Measurements from ENCODE around the gene AXDND1. TPM values are rescaled to one million over a fixed set of nuclear protein-coding genes. Genes with fewer than 3 reads are reported as not detected.
"Not testable (repeated sequence)": the region's sequence is repeated elsewhere in the genome, so short reads cannot be mapped to it uniquely, and the experiment has no call there.

AXDND1 gene
- polyA plus RNA-seq, 1 of the 3 experiments (the other 2 are of a cell fraction): 0.16 TPM

DNA sequence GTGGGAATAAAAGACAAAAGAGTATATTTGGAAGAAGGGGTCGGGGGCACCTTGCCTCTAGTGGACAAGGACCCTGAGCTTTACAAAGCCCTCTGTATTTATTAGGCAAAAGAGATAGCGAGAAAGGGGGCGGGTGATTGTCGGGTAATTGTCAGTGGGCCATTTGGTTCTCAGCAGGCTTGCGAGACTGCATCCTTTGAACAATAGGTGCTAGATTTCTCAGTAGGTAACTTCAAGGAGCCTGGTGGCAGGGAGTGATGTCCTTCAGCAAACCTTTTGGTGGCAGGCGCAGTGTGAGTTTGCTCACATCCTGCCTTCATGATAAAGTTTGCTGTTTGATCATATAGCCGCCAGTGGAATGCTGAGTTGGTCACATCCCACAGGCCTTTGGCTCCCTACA lies 71.4 kb downstream of the AXDND1 start:
- POLR2A ChIA-PET: no interaction called here

DNA sequence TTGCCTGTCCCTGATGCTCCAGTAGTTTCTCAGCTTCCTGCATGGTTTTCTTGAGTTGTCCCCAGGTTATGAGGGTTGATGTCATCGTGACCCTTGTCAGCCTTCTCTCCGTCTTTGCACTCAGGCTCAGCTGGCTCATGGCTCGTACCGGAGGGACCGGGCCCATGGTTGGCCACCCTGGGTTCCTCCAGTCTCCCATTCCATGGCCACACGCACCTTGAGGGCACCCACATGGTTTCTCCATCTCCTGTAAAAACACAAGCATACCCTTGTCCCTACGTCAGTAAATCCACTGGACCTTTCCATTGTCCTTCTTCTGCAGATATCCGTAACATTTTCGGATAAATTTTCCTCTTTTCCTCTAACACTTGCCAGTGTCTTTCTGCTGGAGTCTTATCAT lies 73.9 kb downstream of the AXDND1 start:
- H4K20me1 ChIP-seq (ENCODE audit: insufficient read depth); DNase-seq; H3K9ac ChIP-seq; H3K4me2 ChIP-seq; H3K9me2 ChIP-seq; H3K4me1 ChIP-seq (ENCODE audit: control insufficient read depth in 1 of 2, insufficient read depth in 2 of 2, low read depth in 1 of 2, low read length in 1 of 2); H3K79me2 ChIP-seq (ENCODE audit: insufficient read depth); H3K4me3 ChIP-seq (ENCODE audit: low read depth in 2 of 2, low read length in 1 of 2); POLR2A ChIA-PET; H3F3A ChIP-seq (replicated peaks; ENCODE audit: insufficient read depth); H3K9me3 ChIP-seq; H3K27ac ChIP-seq (ENCODE audit: low read depth in 2 of 2, low read length in 1 of 2); H3K27me3 ChIP-seq (ENCODE audit: insufficient read depth); H2AFZ ChIP-seq (ENCODE audit: low read depth); H3K36me3 ChIP-seq (replicated peaks in 1 of 2; ENCODE audit: control insufficient read depth in 1 of 2, insufficient read depth in 2 of 2, low read length in 1 of 2): not testable (repeated sequence)
- CTCF ChIA-PET: interaction anchor here (0.5 kb wide), 1 partner anchor 12 kb away, joined by 3 read pairs; no protein-coding TSS in a partner anchor
- 54% methylated on average over 9 of the region's 9 CpGs for WGBS (ENCODE audit: low lambda C conversion rate)

More for the DNA sequence above, 71.4 kb downstream of the AXDND1 start:
- no peak overlapping the region for H3K27ac ChIP-seq (ENCODE audit: low read depth in 2 of 2, low read length in 1 of 2)
- no peaks in the 10 kb centered on the region for H3K9me3 ChIP-seq
- no peak overlapping the region for H3K4me3 ChIP-seq (ENCODE audit: low read depth in 2 of 2, low read length in 1 of 2)
- H2AFZ ChIP-seq (ENCODE audit: low read depth): no peak overlapping the region
- H4K20me1 ChIP-seq (ENCODE audit: insufficient read depth): no peaks in the 10 kb centered on the region
- H3K9ac ChIP-seq: no peak overlapping the region
- no peak overlapping the region for H3K4me2 ChIP-seq
- H3F3A ChIP-seq (replicated peaks; ENCODE audit: insufficient read depth): no peaks in the 10 kb centered on the region
- TF ChIP-seq CHD2 (IDR thresholded peaks at IDR 0.05; ENCODE audit: low read length, partially characterized antibody) (no peak), MXI1 (IDR thresholded peaks at IDR 0.05; ENCODE audit: low read depth, low read length) (no peak), JUND (IDR thresholded peaks at IDR 0.05) (no peak), RXRA (IDR thresholded peaks at IDR 0.05; ENCODE audit: borderline replicate concordance, low read depth) (no peak)
- no peaks in the 10 kb centered on the region for H3K27me3 ChIP-seq (ENCODE audit: insufficient read depth)
- H3K36me3 ChIP-seq (replicated peaks in 1 of 2; ENCODE audit: control insufficient read depth in 1 of 2, insufficient read depth in 2 of 2, low read length in 1 of 2): no peaks in the 10 kb centered on the region
- WGBS (ENCODE audit: low lambda C conversion rate): 43% methylated on average over 7 of the region's 7 CpGs
- DNase-seq: no peak
- H3K9me2 ChIP-seq: no peaks in the 10 kb centered on the region
- H3K4me1 ChIP-seq (ENCODE audit: control insufficient read depth in 1 of 2, insufficient read depth in 2 of 2, low read depth in 1 of 2, low read length in 1 of 2): no peaks in the 10 kb centered on the region; a peak in 1 of 4 replicates
- CTCF ChIA-PET: no interaction called here
- H3K79me2 ChIP-seq (ENCODE audit: insufficient read depth): no peaks in the 10 kb centered on the region

DNA sequence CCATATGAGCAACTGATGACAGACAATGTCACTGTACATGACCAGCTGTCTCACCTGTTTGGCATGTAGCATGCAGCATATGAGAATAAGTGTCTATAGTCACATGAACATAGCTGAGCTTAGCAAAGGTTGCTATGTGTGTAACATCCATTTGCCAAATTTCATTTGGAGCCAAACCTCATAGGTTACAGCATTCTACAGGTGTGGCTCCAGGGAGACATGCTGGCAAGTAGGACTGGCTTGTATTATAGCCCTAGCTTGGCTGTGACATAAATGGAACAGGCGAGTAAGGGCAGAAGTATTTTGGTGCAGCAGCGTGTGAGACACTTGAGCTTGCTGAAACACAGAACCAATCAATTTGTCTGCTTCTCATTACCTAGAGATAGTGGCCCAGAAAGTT lies 74.5 kb downstream of the AXDND1 start:
- H3K36me3 ChIP-seq (replicated peaks in 1 of 2; ENCODE audit: control insufficient read depth in 1 of 2, insufficient read depth in 2 of 2, low read length in 1 of 2); H3K27me3 ChIP-seq (ENCODE audit: insufficient read depth); H3K27ac ChIP-seq (ENCODE audit: low read depth in 2 of 2, low read length in 1 of 2); H3K79me2 ChIP-seq (ENCODE audit: insufficient read depth); H2AFZ ChIP-seq (ENCODE audit: low read depth); H3K9ac ChIP-seq; H3K4me1 ChIP-seq (ENCODE audit: control insufficient read depth in 1 of 2, insufficient read depth in 2 of 2, low read depth in 1 of 2, low read length in 1 of 2); H3K4me2 ChIP-seq; H3K9me2 ChIP-seq; DNase-seq; H3F3A ChIP-seq (replicated peaks; ENCODE audit: insufficient read depth); H3K9me3 ChIP-seq; POLR2A ChIA-PET; H4K20me1 ChIP-seq (ENCODE audit: insufficient read depth); H3K4me3 ChIP-seq (ENCODE audit: low read depth in 2 of 2, low read length in 1 of 2): not testable (repeated sequence)
- WGBS (ENCODE audit: low lambda C conversion rate): 24% methylated on average over 2 of the region's 2 CpGs
- CTCF ChIA-PET: interaction anchor here (0.5 kb wide), 1 partner anchor 13 kb away, joined by 3 read pairs; no protein-coding TSS in a partner anchor

DNA sequence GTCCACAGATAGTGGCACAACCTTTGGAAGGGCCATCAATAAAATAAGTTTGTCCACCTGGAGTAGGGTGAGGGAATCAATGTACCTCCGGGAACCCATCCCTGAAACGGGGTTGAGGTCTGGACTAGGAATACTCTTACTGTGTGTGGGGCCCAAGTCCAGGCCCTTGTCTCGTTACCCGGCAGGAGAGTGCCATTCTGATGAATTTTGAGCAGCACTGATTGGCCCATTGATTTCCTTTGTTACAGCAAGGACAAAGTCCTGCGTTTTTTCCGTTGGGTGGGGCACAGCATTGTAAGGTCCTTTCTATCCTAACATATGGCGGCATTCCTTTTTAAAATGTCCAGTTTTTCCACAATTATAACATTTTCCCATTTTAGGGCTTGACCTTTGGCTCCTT lies 75.2 kb downstream of the AXDND1 start:
- no peak overlapping the region for H2AFZ ChIP-seq (ENCODE audit: low read depth)
- H3K9ac ChIP-seq: no peak overlapping the region
- H3K27ac ChIP-seq (ENCODE audit: low read depth in 2 of 2, low read length in 1 of 2): no peak overlapping the region
- ChIA-PET CTCF (no interaction called here), POLR2A (no interaction called here)
- no peaks in the 10 kb centered on the region for H3K9me2 ChIP-seq
- DNase-seq: no peak
- H3F3A ChIP-seq (replicated peaks; ENCODE audit: insufficient read depth): no peaks in the 10 kb centered on the region
- 30% methylated on average over 7 of the region's 7 CpGs for WGBS (ENCODE audit: low lambda C conversion rate)
- H3K27me3 ChIP-seq (ENCODE audit: insufficient read depth): no peaks in the 10 kb centered on the region
- H3K79me2 ChIP-seq (ENCODE audit: insufficient read depth): no peaks in the 10 kb centered on the region
- no peaks in the 10 kb centered on the region; a peak in 1 of 4 replicates for H3K4me1 ChIP-seq (ENCODE audit: control insufficient read depth in 1 of 2, insufficient read depth in 2 of 2, low read depth in 1 of 2, low read length in 1 of 2)
- no peak overlapping the region for H3K4me3 ChIP-seq (ENCODE audit: low read depth in 2 of 2, low read length in 1 of 2)
- H3K4me2 ChIP-seq: no peak overlapping the region
- no peaks in the 10 kb centered on the region for H3K9me3 ChIP-seq
- H3K36me3 ChIP-seq (replicated peaks in 1 of 2; ENCODE audit: control insufficient read depth in 1 of 2, insufficient read depth in 2 of 2, low read length in 1 of 2): no peaks in the 10 kb centered on the region
- TF ChIP-seq ELF1 (IDR thresholded peaks at IDR 0.05) (no peak), TEAD4 (IDR thresholded peaks at IDR 0.05; ENCODE audit: borderline replicate concordance, insufficient read depth) (no peak), FOXM1 (IDR thresholded peaks at IDR 0.05; ENCODE audit: low read depth) (no peak), FOXJ3 (CRISPR knock-in tag; IDR thresholded peaks at IDR 0.05) (no peak)
- TF ChIP-seq, protein P1, sequence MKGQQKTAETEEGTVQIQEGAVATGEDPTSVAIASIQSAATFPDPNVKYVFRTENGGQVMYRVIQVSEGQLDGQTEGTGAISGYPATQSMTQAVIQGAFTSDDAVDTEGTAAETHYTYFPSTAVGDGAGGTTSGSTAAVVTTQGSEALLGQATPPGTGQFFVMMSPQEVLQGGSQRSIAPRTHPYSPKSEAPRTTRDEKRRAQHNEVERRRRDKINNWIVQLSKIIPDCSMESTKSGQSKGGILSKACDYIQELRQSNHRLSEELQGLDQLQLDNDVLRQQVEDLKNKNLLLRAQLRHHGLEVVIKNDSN (IDR thresholded peaks at IDR 0.05; ENCODE audit: borderline replicate concordance, low read depth): no peak
- TF ChIP-seq, protein P2, sequence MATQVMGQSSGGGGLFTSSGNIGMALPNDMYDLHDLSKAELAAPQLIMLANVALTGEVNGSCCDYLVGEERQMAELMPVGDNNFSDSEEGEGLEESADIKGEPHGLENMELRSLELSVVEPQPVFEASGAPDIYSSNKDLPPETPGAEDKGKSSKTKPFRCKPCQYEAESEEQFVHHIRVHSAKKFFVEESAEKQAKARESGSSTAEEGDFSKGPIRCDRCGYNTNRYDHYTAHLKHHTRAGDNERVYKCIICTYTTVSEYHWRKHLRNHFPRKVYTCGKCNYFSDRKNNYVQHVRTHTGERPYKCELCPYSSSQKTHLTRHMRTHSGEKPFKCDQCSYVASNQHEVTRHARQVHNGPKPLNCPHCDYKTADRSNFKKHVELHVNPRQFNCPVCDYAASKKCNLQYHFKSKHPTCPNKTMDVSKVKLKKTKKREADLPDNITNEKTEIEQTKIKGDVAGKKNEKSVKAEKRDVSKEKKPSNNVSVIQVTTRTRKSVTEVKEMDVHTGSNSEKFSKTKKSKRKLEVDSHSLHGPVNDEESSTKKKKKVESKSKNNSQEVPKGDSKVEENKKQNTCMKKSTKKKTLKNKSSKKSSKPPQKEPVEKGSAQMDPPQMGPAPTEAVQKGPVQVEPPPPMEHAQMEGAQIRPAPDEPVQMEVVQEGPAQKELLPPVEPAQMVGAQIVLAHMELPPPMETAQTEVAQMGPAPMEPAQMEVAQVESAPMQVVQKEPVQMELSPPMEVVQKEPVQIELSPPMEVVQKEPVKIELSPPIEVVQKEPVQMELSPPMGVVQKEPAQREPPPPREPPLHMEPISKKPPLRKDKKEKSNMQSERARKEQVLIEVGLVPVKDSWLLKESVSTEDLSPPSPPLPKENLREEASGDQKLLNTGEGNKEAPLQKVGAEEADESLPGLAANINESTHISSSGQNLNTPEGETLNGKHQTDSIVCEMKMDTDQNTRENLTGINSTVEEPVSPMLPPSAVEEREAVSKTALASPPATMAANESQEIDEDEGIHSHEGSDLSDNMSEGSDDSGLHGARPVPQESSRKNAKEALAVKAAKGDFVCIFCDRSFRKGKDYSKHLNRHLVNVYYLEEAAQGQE (IDR thresholded peaks at IDR 0.05; ENCODE audit: low read depth, low read length): no peak
- TF ChIP-seq, protein P3, sequence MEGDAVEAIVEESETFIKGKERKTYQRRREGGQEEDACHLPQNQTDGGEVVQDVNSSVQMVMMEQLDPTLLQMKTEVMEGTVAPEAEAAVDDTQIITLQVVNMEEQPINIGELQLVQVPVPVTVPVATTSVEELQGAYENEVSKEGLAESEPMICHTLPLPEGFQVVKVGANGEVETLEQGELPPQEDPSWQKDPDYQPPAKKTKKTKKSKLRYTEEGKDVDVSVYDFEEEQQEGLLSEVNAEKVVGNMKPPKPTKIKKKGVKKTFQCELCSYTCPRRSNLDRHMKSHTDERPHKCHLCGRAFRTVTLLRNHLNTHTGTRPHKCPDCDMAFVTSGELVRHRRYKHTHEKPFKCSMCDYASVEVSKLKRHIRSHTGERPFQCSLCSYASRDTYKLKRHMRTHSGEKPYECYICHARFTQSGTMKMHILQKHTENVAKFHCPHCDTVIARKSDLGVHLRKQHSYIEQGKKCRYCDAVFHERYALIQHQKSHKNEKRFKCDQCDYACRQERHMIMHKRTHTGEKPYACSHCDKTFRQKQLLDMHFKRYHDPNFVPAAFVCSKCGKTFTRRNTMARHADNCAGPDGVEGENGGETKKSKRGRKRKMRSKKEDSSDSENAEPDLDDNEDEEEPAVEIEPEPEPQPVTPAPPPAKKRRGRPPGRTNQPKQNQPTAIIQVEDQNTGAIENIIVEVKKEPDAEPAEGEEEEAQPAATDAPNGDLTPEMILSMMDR (IDR thresholded peaks at IDR 0.05): no peak
- H4K20me1 ChIP-seq (ENCODE audit: insufficient read depth): no peaks in the 10 kb centered on the region

Measured in SK-N-SH (cell line).